Erythroblast (primary cell): ENCODE measurements around the gene KCTD21.

Source experiments
- GATA1 ChIP-seq: IDR thresholded peaks from 2 replicates; pipeline ENCODE4 v1.6.1; 2011; ENCODE audit warnings: low read depth, mild to moderate bottlenecking, control low read depth, low read length, moderate library complexity
- POLR2A ChIP-seq: IDR thresholded peaks from 2 replicates; pipeline ENCODE4 v1.6.1; 2011; ENCODE audit warnings: mild to moderate bottlenecking, low read length

- no peak for TF ChIP-seq POLR2A
- TF ChIP-seq GATA1: no peak
These were observed 21.1 kb upstream of the KCTD21 start for GRCh38 chr11:78209478-78209877.
